Ishikawa (cell line): ENCODE results near the gene TXK.

Experiments used
- CEBPB ChIP-seq: IDR thresholded peaks from 2 replicates; pipeline ENCODE4 v1.6.1; 2012
- CREB1 ChIP-seq: IDR thresholded peaks from 2 replicates; pipeline ENCODE4 v1.6.1; 2012; ENCODE audit warnings: low read depth
- EGR1 ChIP-seq: IDR thresholded peaks from 2 replicates; pipeline ENCODE4 v1.6.1; 2012
- EP300 ChIP-seq: IDR thresholded peaks from 2 replicates; pipeline ENCODE4 v1.6.1; 2012; ENCODE audit warnings: borderline replicate concordance
- FOXM1 ChIP-seq: IDR thresholded peaks from 2 replicates; pipeline ENCODE4 v1.6.1; 2012; ENCODE audit warnings: low read depth, borderline replicate concordance
- NFIC ChIP-seq: IDR thresholded peaks from 2 replicates; pipeline ENCODE4 v1.6.1; 2012
- RAD21 ChIP-seq: IDR thresholded peaks from 2 replicates; pipeline ENCODE4 v1.6.1; 2012; ENCODE audit warnings: low read depth
- REST ChIP-seq: IDR thresholded peaks from 2 replicates; pipeline ENCODE4 v1.6.1; 2012; ENCODE audit warnings: low read depth, mild to moderate bottlenecking
- TAF1 ChIP-seq: IDR thresholded peaks from 2 replicates; pipeline ENCODE4 v1.6.1; 2012; ENCODE audit warnings: low read depth, mild to moderate bottlenecking
- TEAD4 ChIP-seq: IDR thresholded peaks from 2 replicates; pipeline ENCODE4 v1.6.1; 2012
- USF1 ChIP-seq: IDR thresholded peaks from 2 replicates; pipeline ENCODE4 v1.6.1; 2012
- YY1 ChIP-seq: IDR thresholded peaks from 2 replicates; pipeline ENCODE4 v1.6.1; 2012; ENCODE audit warnings: low read depth

GRCh38 chr4:48025005-48025404, 109.0 kb downstream of the TXK start:
- no peak for TF ChIP-seq EGR1
- TF ChIP-seq TAF1, result no peak
- no peak for TF ChIP-seq TEAD4
- no peak for TF ChIP-seq YY1
- no peak for TF ChIP-seq REST
- TF ChIP-seq NFIC, result no peak
- TF ChIP-seq RAD21, result no peak
- no peak for TF ChIP-seq EP300
- no peak for TF ChIP-seq USF1
- no peak for TF ChIP-seq CEBPB
- no peak for TF ChIP-seq CREB1
- TF ChIP-seq FOXM1, result no peak
